ENCODE results near the gene HFE.

The HFE gene

DNA sequence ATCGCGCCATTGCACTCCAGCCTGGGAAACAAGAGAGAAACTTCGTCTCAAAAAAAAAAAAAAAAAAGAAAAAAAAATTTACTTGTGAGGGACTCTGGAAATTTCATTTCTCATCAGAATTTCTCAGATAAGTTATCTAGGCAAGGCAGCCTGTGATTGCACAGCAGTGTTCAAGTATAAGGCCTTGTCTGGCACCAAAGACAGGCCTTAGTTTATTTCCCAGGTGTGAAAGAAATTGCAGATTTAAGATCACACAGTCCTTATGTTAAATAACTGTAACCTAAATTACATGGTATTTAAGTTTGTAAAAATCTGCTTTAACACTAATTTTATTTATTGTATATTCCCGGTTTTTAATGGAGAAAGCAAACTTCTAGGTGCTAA, 34.8 kb downstream of the HFE start:
- no peaks in the 10 kb centered on the region for H3K27me3 ChIP-seq (ENCODE audit: insufficient read depth, poor library complexity, severe bottlenecking)
- no peak overlapping the region for H3K4me3 ChIP-seq (replicated peaks; ENCODE audit: insufficient read depth, low read length)
- DNase-seq (ENCODE audit: low read depth in 1 of 2, low spot score in 1 of 2): no peak
- TF ChIP-seq POLR2AphosphoS5 (IDR thresholded peaks at IDR 0.05; ENCODE audit: low read depth) (no peak), GABPA (IDR thresholded peaks at IDR 0.05; ENCODE audit: low read depth) (no peak)
- peak overlapping the region; percentile 98 for H3K27ac ChIP-seq (replicated peaks)

DNA sequence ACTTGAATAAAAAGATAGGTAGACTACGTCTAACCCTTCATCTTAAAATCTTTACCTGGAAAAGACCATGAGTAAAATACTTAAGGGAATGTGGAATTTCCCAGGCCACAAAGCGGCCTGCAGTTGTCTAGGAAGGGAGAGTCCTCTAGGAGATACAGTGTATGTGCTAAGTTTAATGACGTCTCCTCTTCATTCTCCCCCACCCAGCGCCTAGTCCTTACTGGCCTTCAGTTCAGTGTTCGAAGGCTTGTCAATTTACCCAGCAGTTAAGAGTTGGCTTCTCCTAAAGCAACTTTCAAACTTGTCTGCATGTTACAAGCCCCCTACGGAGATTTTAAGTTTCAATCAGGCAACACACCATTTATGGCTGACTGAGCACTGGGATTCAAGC, 35.2 kb downstream of the HFE start:
- TF ChIP-seq POLR2AphosphoS5 (IDR thresholded peaks at IDR 0.05; ENCODE audit: low read depth): no peak
- TF ChIP-seq SPI1 (IDR thresholded peaks at IDR 0.05; ENCODE audit: borderline replicate concordance, low read depth): no peak
- TF ChIP-seq, protein P1, sequence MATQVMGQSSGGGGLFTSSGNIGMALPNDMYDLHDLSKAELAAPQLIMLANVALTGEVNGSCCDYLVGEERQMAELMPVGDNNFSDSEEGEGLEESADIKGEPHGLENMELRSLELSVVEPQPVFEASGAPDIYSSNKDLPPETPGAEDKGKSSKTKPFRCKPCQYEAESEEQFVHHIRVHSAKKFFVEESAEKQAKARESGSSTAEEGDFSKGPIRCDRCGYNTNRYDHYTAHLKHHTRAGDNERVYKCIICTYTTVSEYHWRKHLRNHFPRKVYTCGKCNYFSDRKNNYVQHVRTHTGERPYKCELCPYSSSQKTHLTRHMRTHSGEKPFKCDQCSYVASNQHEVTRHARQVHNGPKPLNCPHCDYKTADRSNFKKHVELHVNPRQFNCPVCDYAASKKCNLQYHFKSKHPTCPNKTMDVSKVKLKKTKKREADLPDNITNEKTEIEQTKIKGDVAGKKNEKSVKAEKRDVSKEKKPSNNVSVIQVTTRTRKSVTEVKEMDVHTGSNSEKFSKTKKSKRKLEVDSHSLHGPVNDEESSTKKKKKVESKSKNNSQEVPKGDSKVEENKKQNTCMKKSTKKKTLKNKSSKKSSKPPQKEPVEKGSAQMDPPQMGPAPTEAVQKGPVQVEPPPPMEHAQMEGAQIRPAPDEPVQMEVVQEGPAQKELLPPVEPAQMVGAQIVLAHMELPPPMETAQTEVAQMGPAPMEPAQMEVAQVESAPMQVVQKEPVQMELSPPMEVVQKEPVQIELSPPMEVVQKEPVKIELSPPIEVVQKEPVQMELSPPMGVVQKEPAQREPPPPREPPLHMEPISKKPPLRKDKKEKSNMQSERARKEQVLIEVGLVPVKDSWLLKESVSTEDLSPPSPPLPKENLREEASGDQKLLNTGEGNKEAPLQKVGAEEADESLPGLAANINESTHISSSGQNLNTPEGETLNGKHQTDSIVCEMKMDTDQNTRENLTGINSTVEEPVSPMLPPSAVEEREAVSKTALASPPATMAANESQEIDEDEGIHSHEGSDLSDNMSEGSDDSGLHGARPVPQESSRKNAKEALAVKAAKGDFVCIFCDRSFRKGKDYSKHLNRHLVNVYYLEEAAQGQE (IDR thresholded peaks at IDR 0.05; ENCODE audit: insufficient replicate concordance, low read depth): no peak
- TF ChIP-seq GABPA (IDR thresholded peaks at IDR 0.05; ENCODE audit: low read depth): no peak
- peak overlapping the region; percentile 45 for H3K4me3 ChIP-seq (replicated peaks; ENCODE audit: insufficient read depth, low read length)
- H3K27me3 ChIP-seq (ENCODE audit: insufficient read depth, poor library complexity, severe bottlenecking): no peaks in the 10 kb centered on the region
- no peak for DNase-seq (ENCODE audit: low read depth in 1 of 2, low spot score in 1 of 2)
- peak overlapping the region; percentile 98 for H3K27ac ChIP-seq (replicated peaks)

DNA sequence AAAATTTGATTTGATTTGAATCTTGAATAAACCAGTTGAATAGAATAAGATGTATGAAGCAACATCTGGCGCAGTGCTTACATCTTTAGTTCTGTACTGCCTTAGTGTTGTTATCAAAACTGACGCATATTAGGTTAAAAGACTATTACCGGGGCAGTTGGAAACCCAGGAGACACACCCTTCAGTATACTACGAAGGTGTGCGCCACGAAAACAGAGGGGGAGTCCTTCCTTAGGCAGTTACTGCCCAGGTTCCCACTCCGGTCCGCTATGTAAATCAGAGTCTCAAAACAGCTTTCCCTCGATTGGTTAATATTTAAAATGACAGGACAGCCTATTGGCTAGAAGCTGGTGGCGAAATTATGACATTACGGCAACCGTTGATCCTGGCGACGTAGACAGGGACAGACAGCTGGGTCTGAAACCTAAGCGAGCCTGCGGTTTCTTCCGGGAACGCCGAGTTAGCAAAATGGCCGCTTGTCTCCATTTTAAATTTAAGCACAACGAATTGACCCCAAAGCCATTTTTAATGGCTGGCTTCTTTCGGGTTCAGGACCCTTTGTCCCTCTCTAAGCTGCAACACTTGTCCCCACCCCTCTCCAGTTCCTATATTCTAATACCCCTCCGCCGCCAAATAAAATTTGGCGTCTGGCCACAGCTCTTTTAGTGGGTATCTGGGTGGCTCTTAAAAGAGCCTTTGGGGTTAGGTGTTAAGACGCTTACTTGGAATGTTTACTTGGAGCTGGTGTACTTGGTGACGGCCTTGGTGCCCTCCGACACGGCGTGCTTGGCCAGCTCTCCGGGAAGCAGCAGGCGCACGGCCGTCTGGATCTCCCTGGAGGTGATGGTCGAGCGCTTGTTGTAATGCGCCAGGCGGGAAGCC, 35.8 kb downstream of the HFE start:
- DNase-seq (ENCODE audit: low read depth in 1 of 2, low spot score in 1 of 2): peak; percentile 95 to 99
- no peak for TF ChIP-seq SPI1 (IDR thresholded peaks at IDR 0.05; ENCODE audit: borderline replicate concordance, low read depth)
- TF ChIP-seq, protein P2, sequence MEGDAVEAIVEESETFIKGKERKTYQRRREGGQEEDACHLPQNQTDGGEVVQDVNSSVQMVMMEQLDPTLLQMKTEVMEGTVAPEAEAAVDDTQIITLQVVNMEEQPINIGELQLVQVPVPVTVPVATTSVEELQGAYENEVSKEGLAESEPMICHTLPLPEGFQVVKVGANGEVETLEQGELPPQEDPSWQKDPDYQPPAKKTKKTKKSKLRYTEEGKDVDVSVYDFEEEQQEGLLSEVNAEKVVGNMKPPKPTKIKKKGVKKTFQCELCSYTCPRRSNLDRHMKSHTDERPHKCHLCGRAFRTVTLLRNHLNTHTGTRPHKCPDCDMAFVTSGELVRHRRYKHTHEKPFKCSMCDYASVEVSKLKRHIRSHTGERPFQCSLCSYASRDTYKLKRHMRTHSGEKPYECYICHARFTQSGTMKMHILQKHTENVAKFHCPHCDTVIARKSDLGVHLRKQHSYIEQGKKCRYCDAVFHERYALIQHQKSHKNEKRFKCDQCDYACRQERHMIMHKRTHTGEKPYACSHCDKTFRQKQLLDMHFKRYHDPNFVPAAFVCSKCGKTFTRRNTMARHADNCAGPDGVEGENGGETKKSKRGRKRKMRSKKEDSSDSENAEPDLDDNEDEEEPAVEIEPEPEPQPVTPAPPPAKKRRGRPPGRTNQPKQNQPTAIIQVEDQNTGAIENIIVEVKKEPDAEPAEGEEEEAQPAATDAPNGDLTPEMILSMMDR (IDR thresholded peaks at IDR 0.05; ENCODE audit: insufficient read depth, low read length): no peak
- TF ChIP-seq GABPA (IDR thresholded peaks at IDR 0.05; ENCODE audit: low read depth): no peak
- TF ChIP-seq, protein P1 (IDR thresholded peaks at IDR 0.05; ENCODE audit: insufficient replicate concordance, low read depth): peak; percentile 1
- TF ChIP-seq POLR2AphosphoS5 (IDR thresholded peaks at IDR 0.05; ENCODE audit: low read depth): peak; percentile 100
- Histone ChIP-seq H3K27me3 (ENCODE audit: insufficient read depth, poor library complexity, severe bottlenecking) (no peaks in the 10 kb centered on the region), H3K4me3 (replicated peaks; ENCODE audit: insufficient read depth, low read length) (peak overlapping the region; percentile 45), H3K27ac (replicated peaks) (peak overlapping the region; percentile 98)

DNA sequence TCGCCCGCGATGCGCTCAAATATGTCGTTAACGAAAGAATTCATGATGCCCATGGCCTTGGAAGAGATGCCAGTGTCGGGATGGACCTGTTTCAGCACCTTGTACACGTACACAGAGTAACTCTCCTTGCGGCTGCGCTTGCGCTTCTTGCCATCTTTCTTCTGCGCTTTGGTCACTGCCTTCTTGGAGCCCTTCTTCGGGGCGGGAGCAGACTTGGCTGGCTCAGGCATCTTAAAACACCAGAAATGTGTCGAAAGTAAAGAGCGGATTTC, 36.4 kb downstream of the HFE start:
- no peaks in the 10 kb centered on the region for H3K27me3 ChIP-seq (ENCODE audit: insufficient read depth, poor library complexity, severe bottlenecking)
- DNase-seq (ENCODE audit: low read depth in 1 of 2, low spot score in 1 of 2): no peak
- peak overlapping the region; percentile 45 for H3K4me3 ChIP-seq (replicated peaks; ENCODE audit: insufficient read depth, low read length)
- peak overlapping the region; percentile 98 for H3K27ac ChIP-seq (replicated peaks)
- TF ChIP-seq SPI1 (IDR thresholded peaks at IDR 0.05; ENCODE audit: borderline replicate concordance, low read depth): no peak
- TF ChIP-seq, protein P1 (IDR thresholded peaks at IDR 0.05; ENCODE audit: insufficient replicate concordance, low read depth): peak; percentile 8
- TF ChIP-seq, protein P2 (IDR thresholded peaks at IDR 0.05; ENCODE audit: insufficient read depth, low read length): no peak
- TF ChIP-seq POLR2AphosphoS5 (IDR thresholded peaks at IDR 0.05; ENCODE audit: low read depth): peak; percentile 98
- TF ChIP-seq GABPA (IDR thresholded peaks at IDR 0.05; ENCODE audit: low read depth): peak; percentile 29; the same call in 1 of the 2 replicates

All from HL-60 (cell line).